Osteoblast (primary cell): ENCODE results near the gene RAB7B. TPM values are rescaled to one million over a fixed set of nuclear protein-coding genes. Genes with fewer than 3 reads are reported as not detected.

ENCODE experiments used
- DNase-seq: peaks from one replicate; pipeline ENCODE4 v3.0.0; 2011; ENCODE audit warnings: low spot score, mixed read lengths; ENCODE audit not compliant: insufficient read length; ENCODE audit errors: missing footprints
- H2AFZ ChIP-seq: 2 replicates; pipeline ENCODE4 v1.6.0; 2011; ENCODE audit warnings: mild to moderate bottlenecking, low read length
- H3K27ac ChIP-seq: 2 replicates; pipeline ENCODE4 v1.5.1; 2011; ENCODE audit warnings: mild to moderate bottlenecking, low read depth, low read length, moderate library complexity
- H3K27me3 ChIP-seq: 2 replicates; pipeline ENCODE4 v1.6.0; 2012; ENCODE audit warnings: mild to moderate bottlenecking, control low read depth, inconsistent platforms, low read length, moderate library complexity; ENCODE audit not compliant: insufficient read depth
- H3K36me3 ChIP-seq: 2 replicates; pipeline ENCODE4 v1.5.1; 2011; ENCODE audit warnings: mild to moderate bottlenecking, low read length, control low read depth, moderate library complexity; ENCODE audit not compliant: insufficient read depth
- H3K4me1 ChIP-seq: 2 replicates; pipeline ENCODE4 v1.5.1; 2011; ENCODE audit warnings: mild to moderate bottlenecking, low read length, control low read depth, moderate library complexity; ENCODE audit not compliant: insufficient read depth
- H3K4me2 ChIP-seq: 2 replicates; pipeline ENCODE4 v1.6.0; 2011; ENCODE audit warnings: mild to moderate bottlenecking, low read length; ENCODE audit not compliant: insufficient read depth
- H3K4me3 ChIP-seq: fragments of 200-600 bp; sonication (generic); 3 replicates; pipeline ENCODE4 v1.5.1; 2012; ENCODE audit warnings: mild to moderate bottlenecking, low read length, inconsistent platforms; ENCODE audit not compliant: insufficient read depth
- H3K79me2 ChIP-seq: 2 replicates; pipeline ENCODE4 v1.6.0; 2012; ENCODE audit warnings: mild to moderate bottlenecking, low read length, control low read depth, inconsistent platforms; ENCODE audit not compliant: insufficient read depth
- H3K9me3 ChIP-seq: 2 replicates; pipeline ENCODE4 v1.5.1; 2011; ENCODE audit warnings: low read depth, low read length, control low read depth
- H4K20me1 ChIP-seq: 2 replicates; pipeline ENCODE4 v1.6.0; 2012; ENCODE audit warnings: mild to moderate bottlenecking, low read length, control low read depth; ENCODE audit not compliant: insufficient read depth
- total RNA-seq: library from RNA; depleted of rRNA; stranded (reverse); fragments of >200 nt; gene quantifications from 2 replicates; pipeline ENCODE4 v1.2.3, GENCODE V29; 2012
- TF ChIP-seq, protein P1 (sequence below): IDR thresholded peaks from 2 replicates; pipeline ENCODE4 v1.5.1; 2011; ENCODE audit warnings: mild to moderate bottlenecking, low read depth, low read length, moderate library complexity; ENCODE audit errors: extremely low read depth

RAB7B gene
- total RNA-seq, 1 donor: 7.6 TPM

DNA sequence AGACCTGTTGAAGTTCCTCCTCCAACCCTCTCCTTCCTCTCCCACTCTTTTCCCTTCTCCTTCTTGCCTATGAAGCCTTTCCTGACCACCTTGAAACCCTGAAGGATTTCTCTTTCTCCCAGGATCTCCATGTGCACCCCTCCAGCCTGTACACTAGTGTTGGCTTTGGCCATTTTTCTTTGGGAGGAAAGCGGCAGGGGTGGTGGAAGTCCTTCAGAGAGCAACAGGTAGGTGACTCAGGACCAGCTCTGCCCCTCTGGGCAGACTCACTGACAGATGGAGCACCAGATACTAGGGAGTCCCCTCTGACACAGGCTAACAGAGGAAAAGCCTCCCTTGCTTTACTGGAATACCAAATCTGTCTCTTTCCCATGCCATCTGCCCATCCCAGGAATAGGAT lies 64.5 kb downstream of the RAB7B start:
- peaks cover 24% of the 10 kb centered on the region for H3K4me1 ChIP-seq
- H2AFZ ChIP-seq: no peak overlapping the region
- DNase-seq: peak; percentile 80
- TF ChIP-seq, protein P1, sequence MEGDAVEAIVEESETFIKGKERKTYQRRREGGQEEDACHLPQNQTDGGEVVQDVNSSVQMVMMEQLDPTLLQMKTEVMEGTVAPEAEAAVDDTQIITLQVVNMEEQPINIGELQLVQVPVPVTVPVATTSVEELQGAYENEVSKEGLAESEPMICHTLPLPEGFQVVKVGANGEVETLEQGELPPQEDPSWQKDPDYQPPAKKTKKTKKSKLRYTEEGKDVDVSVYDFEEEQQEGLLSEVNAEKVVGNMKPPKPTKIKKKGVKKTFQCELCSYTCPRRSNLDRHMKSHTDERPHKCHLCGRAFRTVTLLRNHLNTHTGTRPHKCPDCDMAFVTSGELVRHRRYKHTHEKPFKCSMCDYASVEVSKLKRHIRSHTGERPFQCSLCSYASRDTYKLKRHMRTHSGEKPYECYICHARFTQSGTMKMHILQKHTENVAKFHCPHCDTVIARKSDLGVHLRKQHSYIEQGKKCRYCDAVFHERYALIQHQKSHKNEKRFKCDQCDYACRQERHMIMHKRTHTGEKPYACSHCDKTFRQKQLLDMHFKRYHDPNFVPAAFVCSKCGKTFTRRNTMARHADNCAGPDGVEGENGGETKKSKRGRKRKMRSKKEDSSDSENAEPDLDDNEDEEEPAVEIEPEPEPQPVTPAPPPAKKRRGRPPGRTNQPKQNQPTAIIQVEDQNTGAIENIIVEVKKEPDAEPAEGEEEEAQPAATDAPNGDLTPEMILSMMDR: no peak
- H3K4me3 ChIP-seq: no peak overlapping the region
- H3K9me3 ChIP-seq: no peaks in the 10 kb centered on the region
- no peaks in the 10 kb centered on the region for H4K20me1 ChIP-seq
- H3K27me3 ChIP-seq: peaks cover 22% of the 10 kb centered on the region
- no peak overlapping the region for H3K4me2 ChIP-seq
- H3K79me2 ChIP-seq: no peaks in the 10 kb centered on the region
- H3K27ac ChIP-seq: no peak overlapping the region
- no peaks in the 10 kb centered on the region for H3K36me3 ChIP-seq

DNA sequence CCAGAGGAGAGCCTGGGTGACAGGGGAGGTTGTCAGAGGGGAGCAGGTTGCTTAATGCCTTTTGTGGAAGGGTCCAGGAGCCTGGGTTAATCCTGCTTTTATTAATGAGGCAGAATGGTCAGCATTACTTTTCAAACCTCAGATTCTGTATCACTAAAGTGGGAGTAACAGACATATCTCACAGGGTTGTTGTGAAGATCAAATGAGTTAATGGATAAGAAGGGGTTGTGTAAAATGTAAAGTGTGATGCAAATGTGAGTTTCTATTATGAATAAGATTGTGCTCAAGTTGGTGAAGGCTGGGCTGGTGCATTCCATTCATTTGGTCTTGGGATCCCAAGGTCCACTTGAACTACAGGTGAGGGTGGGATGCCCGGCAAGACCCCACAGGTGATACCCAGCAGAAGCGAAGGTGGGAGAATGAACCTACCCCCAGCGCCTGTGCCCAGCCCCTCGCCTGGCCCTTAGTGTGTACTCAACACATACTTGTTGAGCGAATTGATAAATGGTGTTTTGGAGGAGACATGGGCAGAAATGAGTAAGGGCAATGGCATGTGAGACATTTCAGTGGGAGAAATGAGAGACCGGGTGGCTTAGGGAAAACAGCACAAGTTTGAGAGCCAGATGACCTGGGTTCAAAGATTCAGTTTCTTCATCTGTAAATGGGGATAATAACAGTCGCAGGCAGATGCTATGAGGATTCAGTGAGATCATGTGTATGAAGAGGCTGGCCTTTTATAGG lies 66.2 kb downstream of the RAB7B start:
- no peak for DNase-seq
- peak overlapping the region; percentile 16 for H3K4me2 ChIP-seq
- H3K36me3 ChIP-seq: no peaks in the 10 kb centered on the region
- TF ChIP-seq, protein P1: no peak
- H3K9me3 ChIP-seq: no peaks in the 10 kb centered on the region
- H3K4me1 ChIP-seq: peaks cover 32% of the 10 kb centered on the region
- H3K27ac ChIP-seq: no peak overlapping the region
- H3K79me2 ChIP-seq: no peaks in the 10 kb centered on the region
- peaks cover 9% of the 10 kb centered on the region for H3K27me3 ChIP-seq
- H2AFZ ChIP-seq: no peak overlapping the region
- no peak overlapping the region for H3K4me3 ChIP-seq
- H4K20me1 ChIP-seq: no peaks in the 10 kb centered on the region

DNA sequence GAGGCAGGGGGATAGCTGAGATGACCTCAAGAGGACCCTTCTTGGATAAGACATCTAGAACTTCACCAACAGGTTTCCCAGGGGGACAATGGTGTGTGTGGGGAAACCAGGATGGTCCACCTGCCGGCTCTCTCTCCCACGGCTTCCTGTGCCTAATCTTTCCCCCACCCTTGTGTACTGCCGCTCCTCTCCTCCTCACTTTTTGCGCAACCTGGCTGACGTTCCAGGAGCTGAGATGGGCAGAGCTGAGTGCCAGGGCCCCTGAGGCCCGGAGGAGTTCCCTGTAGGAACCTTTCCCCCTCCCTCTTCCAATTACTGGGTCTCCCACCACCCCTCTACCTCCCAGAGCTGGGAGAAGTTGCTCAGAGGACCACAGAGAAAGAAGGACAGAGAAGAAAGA lies 66.9 kb downstream of the RAB7B start:
- Histone ChIP-seq H3K79me2 (no peaks in the 10 kb centered on the region), H4K20me1 (no peaks in the 10 kb centered on the region), H3K4me2 (no peak overlapping the region), H2AFZ (no peak overlapping the region), H3K4me3 (no peak overlapping the region), H3K4me1 (peaks cover 32% of the 10 kb centered on the region), H3K9me3 (no peaks in the 10 kb centered on the region), H3K27me3 (peaks cover 9% of the 10 kb centered on the region), H3K36me3 (no peaks in the 10 kb centered on the region), H3K27ac (no peak overlapping the region)
- no peak for DNase-seq
- TF ChIP-seq, protein P1: no peak

DNA sequence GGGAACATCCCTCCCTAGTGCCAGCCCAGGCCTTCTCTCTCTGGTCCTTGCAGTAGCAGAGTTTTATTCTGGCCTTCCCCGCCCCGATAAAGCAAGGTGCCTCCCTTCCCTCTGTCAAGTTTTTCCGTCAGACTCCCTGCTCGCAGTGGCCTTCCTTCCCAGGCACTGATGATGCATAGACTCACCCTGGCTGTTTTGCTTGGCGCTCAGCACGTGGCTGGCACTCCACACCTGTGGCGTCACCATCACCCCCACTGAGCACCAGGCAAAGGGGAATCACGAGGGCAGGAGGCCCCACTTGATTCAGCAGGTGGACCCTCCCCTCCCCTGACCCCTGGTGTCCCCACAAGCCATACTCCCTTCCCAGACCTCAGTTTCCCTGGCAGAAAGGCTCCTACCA lies 67.3 kb downstream of the RAB7B start:
- H3K4me1 ChIP-seq: peaks cover 32% of the 10 kb centered on the region
- H3K9me3 ChIP-seq: no peaks in the 10 kb centered on the region
- TF ChIP-seq, protein P1: no peak
- H3K27ac ChIP-seq: no peak overlapping the region
- H3K79me2 ChIP-seq: no peaks in the 10 kb centered on the region
- H4K20me1 ChIP-seq: no peaks in the 10 kb centered on the region
- DNase-seq: no peak
- H3K36me3 ChIP-seq: no peaks in the 10 kb centered on the region
- no peak overlapping the region for H2AFZ ChIP-seq
- H3K4me3 ChIP-seq: no peak overlapping the region
- peaks cover 9% of the 10 kb centered on the region for H3K27me3 ChIP-seq
- no peak overlapping the region for H3K4me2 ChIP-seq
